OCI-LY7 (cell line): Measurements from ENCODE around the gene RGL1. TPM values are rescaled to one million over a fixed set of nuclear protein-coding genes. Genes with fewer than 3 reads are reported as not detected.
A peak's percentile ranks its signal among the peaks of the same experiment; 100 is the strongest.

Source experiments
- BruUV-seq: library from RNA; stranded (reverse); fragments of 400-500 nt; replicated peaks from 2 replicates; lab custom pipeline; 2021; lab: Mats Ljungman, UMichigan
- CTCF ChIA-PET: fragments of 300-600 bp; sonication (Branson Sonifier 250); formaldehyde crosslinking; loops from one replicate; lab custom pipeline; 2022; ENCODE audit warnings: antibody characterized with exemption; ENCODE audit not compliant: unreplicated experiment; lab: Charles Lee
- POLR2A ChIA-PET: fragments of 300-600 bp; sonication (Branson Sonifier 250); formaldehyde crosslinking; loops from one replicate; lab custom pipeline; 2022; ENCODE audit warnings: antibody characterized with exemption; lab: Charles Lee
- DNase-seq: peaks from one replicate; pipeline ENCODE4 v3.0.0-alpha.2; 2015; ENCODE audit warnings: low spot score
- H2AFZ ChIP-seq: fragments of 200-600 bp; sonication (generic), shearing (Covaris generic); 2 replicates; pipeline ENCODE4 v1.6.1; 2014; ENCODE audit warnings: mild to moderate bottlenecking, antibody characterized with exemption, low read length, moderate library complexity
- H3K27ac ChIP-seq: fragments of 200-600 bp; sonication (generic); 2 replicates; pipeline ENCODE4 v1.5.1; 2014; ENCODE audit warnings: mixed run types, low read depth, mild to moderate bottlenecking, moderate library complexity, low read length, inconsistent platforms; ENCODE audit not compliant: poor library complexity, severe bottlenecking
- H3K36me3 ChIP-seq: fragments of 200-600 bp; sonication (generic); 2 replicates; pipeline ENCODE4 v1.6.1; 2014; ENCODE audit warnings: mild to moderate bottlenecking, antibody characterized with exemption, low read length, moderate library complexity, mixed read lengths; ENCODE audit not compliant: insufficient read depth
- H3K4me1 ChIP-seq: fragments of 200-600 bp; sonication (generic); 2 replicates; pipeline ENCODE4 v1.5.1; 2014; ENCODE audit warnings: mild to moderate bottlenecking, low read length; ENCODE audit not compliant: insufficient read depth, poor library complexity, severe bottlenecking
- H3K4me2 ChIP-seq: fragments of 200-600 bp; sonication (generic); 2 replicates; pipeline ENCODE4 v1.6.1; 2014; ENCODE audit warnings: mild to moderate bottlenecking, low read length
- H3K4me3 ChIP-seq: fragments of 200-600 bp; sonication (generic); 2 replicates; pipeline ENCODE4 v1.5.1; 2014; ENCODE audit warnings: mild to moderate bottlenecking, low read depth, low read length; ENCODE audit not compliant: poor library complexity, severe bottlenecking
- H3K79me2 ChIP-seq: fragments of 200-600 bp; sonication (generic); 2 replicates; pipeline ENCODE4 v1.6.1; 2016; ENCODE audit warnings: low read depth, mild to moderate bottlenecking, low read length, moderate library complexity, mixed read lengths; ENCODE audit not compliant: insufficient read depth
- H3K9me2 ChIP-seq: fragments of 200-600 bp; sonication (generic); 2 replicates; pipeline ENCODE4 v1.6.1; 2016; ENCODE audit warnings: mild to moderate bottlenecking, low read length, mixed read lengths; ENCODE audit not compliant: insufficient read depth
- H3K9me3 ChIP-seq: fragments of 200-600 bp; sonication (generic); 2 replicates; pipeline ENCODE4 v1.6.1; 2014; ENCODE audit warnings: mild to moderate bottlenecking, mixed run types, low read length, mixed read lengths
- H4K20me1 ChIP-seq: fragments of 200-600 bp; sonication (generic); 2 replicates; pipeline ENCODE4 v1.6.1; 2014; ENCODE audit warnings: mild to moderate bottlenecking, antibody characterized with exemption, low read length, moderate library complexity, mixed read lengths; ENCODE audit not compliant: insufficient read depth
- CTCF ChIP-seq: fragments of 200-600 bp; sonication (generic); conservative IDR thresholded peaks from 2 replicates; pipeline ENCODE4 v1.5.1; 2014; ENCODE audit warnings: mild to moderate bottlenecking, antibody characterized with exemption, low read length, moderate library complexity, mixed read lengths
- EZH2phosphoT487 ChIP-seq: fragments of 200-600 bp; sonication (generic); IDR thresholded peaks from 2 replicates; pipeline ENCODE4 v1.6.1; 2018; ENCODE audit warnings: low read depth, borderline replicate concordance, mild to moderate bottlenecking, mixed run types, antibody characterized with exemption, low read length, moderate library complexity, mixed read lengths
- intact Hi-C: fragments of 100-400 bp; cut with micrococcal nuclease; formaldehyde crosslinking; loops from one replicate; pipeline ENCODE4 v1.10.0; 2022; ENCODE audit not compliant: unreplicated experiment
- total RNA-seq, 2 experiments: library from RNA; depleted of rRNA in 1 of 2; stranded (reverse); fragments of >200 nt in 1 of 2; shearing (Covaris generic) in 1 of 2; gene quantifications; 2 replicates each; pipeline ENCODE4 v1.2.3, GENCODE V29; 2014 to 2022

Gene RGL1
- total RNA-seq, 2 experiments from 2014 or later: 0.32 to 0.35 TPM

GRCh38 chr1:183910845-183911244, 105.9 kb downstream of the RGL1 start:
- no peak overlapping the region for H3K4me3 ChIP-seq
- H3K79me2 ChIP-seq: no peaks in the 10 kb centered on the region
- H3K9me3 ChIP-seq: no peaks in the 10 kb centered on the region
- H2AFZ ChIP-seq: no peak overlapping the region
- H3K9me2 ChIP-seq: no peaks in the 10 kb centered on the region
- peak overlapping the region; percentile 46 for H3K4me2 ChIP-seq
- CTCF ChIA-PET: no interaction called here
- no peaks in the 10 kb centered on the region for H3K36me3 ChIP-seq
- intact Hi-C loops: loop anchor here (5.0 kb wide), 1 partner anchor 449 kb away; no protein-coding TSS in a partner anchor
- TF ChIP-seq CTCF (no peak), EZH2phosphoT487 (no peak)
- no peak for DNase-seq
- no TSS peak for BruUV-seq
- POLR2A ChIA-PET: interaction anchor here (0.9 kb wide), 1 partner anchor 12 kb away, joined by 3 read pairs; no protein-coding TSS in a partner anchor
- H3K27ac ChIP-seq: no peak overlapping the region
- H3K4me1 ChIP-seq: peaks cover 22% of the 10 kb centered on the region
- H4K20me1 ChIP-seq: peaks cover 11% of the 10 kb centered on the region; the same call in 1 of the 2 replicates

GRCh38 chr1:183911285-183911684, 106.4 kb downstream of the RGL1 start:
- TF ChIP-seq CTCF: no peak
- no peak for TF ChIP-seq EZH2phosphoT487
- Histone ChIP-seq H3K36me3 (no peaks in the 10 kb centered on the region), H3K9me2 (no peaks in the 10 kb centered on the region), H3K4me2 (peak overlapping the region; percentile 46), H3K27ac (no peak overlapping the region), H3K4me3 (no peak overlapping the region), H2AFZ (no peak overlapping the region), H3K4me1 (peaks cover 22% of the 10 kb centered on the region), H4K20me1 (peaks cover 11% of the 10 kb centered on the region; the same call in 1 of the 2 replicates), H3K9me3 (no peaks in the 10 kb centered on the region), H3K79me2 (no peaks in the 10 kb centered on the region)
- ChIA-PET POLR2A (interaction anchor here (0.9 kb wide), 1 partner anchor 13 kb away, joined by 3 read pairs; no protein-coding TSS in a partner anchor), CTCF (no interaction called here)
- BruUV-seq: no TSS peak
- intact Hi-C loops: loop anchor here (5.0 kb wide), 1 partner anchor 449 kb away; no protein-coding TSS in a partner anchor
- peak; percentile 76 for DNase-seq

GRCh38 chr1:183912265-183912886, 107.5 kb downstream of the RGL1 start:
- H3K4me2 ChIP-seq: peak overlapping the region; percentile 46
- no peak overlapping the region for H3K4me3 ChIP-seq
- intact Hi-C loops: loop anchor here (5.0 kb wide), 1 partner anchor 450 kb away; no protein-coding TSS in a partner anchor
- peak; percentile 60 for DNase-seq
- H3K79me2 ChIP-seq: no peaks in the 10 kb centered on the region
- no peaks in the 10 kb centered on the region for H3K9me2 ChIP-seq
- ChIA-PET POLR2A (no interaction called here), CTCF (no interaction called here)
- TF ChIP-seq EZH2phosphoT487 (no peak), CTCF (no peak)
- H2AFZ ChIP-seq: no peak overlapping the region
- H3K27ac ChIP-seq: no peak overlapping the region
- no peaks in the 10 kb centered on the region for H3K36me3 ChIP-seq
- no peaks in the 10 kb centered on the region for H3K9me3 ChIP-seq
- peaks cover 22% of the 10 kb centered on the region for H3K4me1 ChIP-seq
- H4K20me1 ChIP-seq: peaks cover 11% of the 10 kb centered on the region; the same call in 1 of the 2 replicates
- no TSS peak for BruUV-seq
